T47D (cell line): Measurements from ENCODE around the gene RAB34.

Experiments used
- DNase-seq, 2 experiments: peaks; one replicate each; pipeline versions ENCODE4 v3.0.0 to v3.0.0-alpha.2; 2011 to 2012; ENCODE audit warnings: low read depth in 1 of 2, low spot score in 1 of 2
- JUND ChIP-seq: IDR thresholded peaks from 2 replicates; pipeline ENCODE4 v1.6.1; 2012; ENCODE audit warnings: low read depth
- in situ Hi-C: cut with HindIII; loops from 2 replicates; pipeline ENCODE4 v1.10.0; 2016; ENCODE audit warnings: low sequenced_read_pairs, low pct_unique_long_range_greater_than_20kb

The RAB34 gene

DNA sequence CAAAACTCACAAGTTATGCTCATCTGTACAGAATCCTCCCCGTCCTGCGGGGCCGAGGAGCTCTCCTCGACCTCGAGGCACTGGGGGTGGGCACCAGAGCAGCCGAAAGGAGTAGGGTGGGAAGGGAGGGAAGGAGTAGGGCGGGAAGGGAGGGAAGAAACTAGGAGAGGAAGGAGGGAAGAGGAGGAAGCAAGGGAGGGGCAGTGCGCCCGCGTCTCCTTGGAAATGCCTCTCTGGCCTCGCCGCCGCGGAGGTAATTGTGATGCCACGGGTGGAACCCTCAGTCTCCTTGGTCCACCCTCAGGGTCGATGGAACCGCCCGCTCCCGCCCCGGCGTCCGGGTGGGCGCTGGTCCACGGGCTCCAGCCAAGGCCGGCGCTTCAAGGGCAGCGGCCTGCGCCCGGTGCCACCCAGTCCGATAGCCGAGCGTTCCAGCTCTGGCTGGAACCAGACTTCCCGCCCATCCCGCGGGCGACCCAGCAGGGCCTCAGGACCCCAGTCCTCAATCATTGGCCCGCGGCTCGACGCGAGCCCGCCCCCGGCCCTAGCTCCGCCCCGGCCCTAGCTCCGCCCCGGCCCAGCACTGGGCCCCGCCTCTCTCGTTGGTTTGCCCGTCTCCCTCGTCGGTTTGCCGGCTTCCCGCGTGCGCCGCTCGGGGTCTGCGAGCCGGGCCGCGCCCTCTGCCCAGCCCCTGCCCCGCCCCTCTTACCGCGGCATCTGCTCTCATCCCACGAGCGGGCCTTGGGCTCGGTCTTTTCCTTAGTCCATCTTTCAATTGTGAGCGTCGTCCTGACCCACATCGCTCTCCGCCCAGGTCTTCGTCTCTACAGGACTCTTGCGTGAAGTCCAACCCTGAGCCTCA lies 6.6 kb downstream of the RAB34 start:
- in situ Hi-C loops = no loop called here

GRCh38 chr17:28707339-28707720 lies 10.3 kb downstream of the RAB34 start:
- no peak for TF ChIP-seq JUND
- DNase-seq = no peak
- in situ Hi-C loops = no loop called here

More for the DNA sequence above, 6.6 kb downstream of the RAB34 start:
- peak; percentile 94 to 97 for DNase-seq
- TF ChIP-seq JUND = no peak

- no peak for DNase-seq
- in situ Hi-C loops = no loop called here
- TF ChIP-seq JUND = no peak
Measured at GRCh38 chr17:28706471-28707338, 11.0 kb downstream of the RAB34 start.

- DNase-seq = no peak
- in situ Hi-C loops = no loop called here
- TF ChIP-seq JUND = no peak
Measured at GRCh38 chr17:28705728-28706334, 11.8 kb downstream of the RAB34 start.

DNA sequence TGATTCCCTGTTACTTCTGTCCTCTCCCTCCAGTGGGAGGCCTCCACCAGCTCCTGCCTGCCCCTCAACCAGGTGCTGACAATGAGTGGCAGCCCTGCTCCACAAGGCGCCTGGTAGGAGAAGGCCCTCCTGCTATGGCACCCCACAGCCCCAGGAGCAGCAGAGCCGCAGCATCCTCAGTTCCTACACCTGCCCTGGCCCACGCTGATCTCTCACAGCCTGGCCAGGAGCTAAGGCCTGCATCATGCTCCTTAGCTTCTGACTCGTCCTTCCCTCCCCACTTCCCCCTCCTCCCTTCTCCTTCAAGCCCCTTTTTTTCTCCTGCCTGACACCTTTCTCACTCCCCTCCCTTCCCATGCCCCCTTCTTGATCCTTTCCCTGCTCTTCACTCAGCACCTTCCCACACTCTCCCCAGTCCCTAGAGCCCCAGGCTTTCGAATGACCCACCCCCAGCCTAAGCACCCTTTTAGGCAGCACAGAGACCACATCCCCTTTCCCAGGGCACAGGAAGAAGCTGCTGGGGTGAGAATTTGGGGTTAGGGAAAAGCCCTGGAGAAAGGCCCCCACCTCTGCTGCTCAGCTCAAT lies 12.5 kb downstream of the RAB34 start:
- DNase-seq = no peak
- TF ChIP-seq JUND = no peak
- in situ Hi-C loops = no loop called here

GRCh38 chr17:28704219-28704858 lies 13.3 kb downstream of the RAB34 start:
- no peak for DNase-seq
- no peak for TF ChIP-seq JUND
- in situ Hi-C loops = no loop called here

GRCh38 chr17:28703552-28704218 lies 14.0 kb downstream of the RAB34 start:
- TF ChIP-seq JUND = no peak

GRCh38 chr17:28702752-28703150 lies 14.9 kb downstream of the RAB34 start:
- in situ Hi-C loops = no loop called here
- no peak for DNase-seq
- no peak for TF ChIP-seq JUND

More at GRCh38 chr17:28703552-28704218, 14.0 kb downstream of the RAB34 start:
- no peak for DNase-seq
- in situ Hi-C loops = no loop called here

DNA sequence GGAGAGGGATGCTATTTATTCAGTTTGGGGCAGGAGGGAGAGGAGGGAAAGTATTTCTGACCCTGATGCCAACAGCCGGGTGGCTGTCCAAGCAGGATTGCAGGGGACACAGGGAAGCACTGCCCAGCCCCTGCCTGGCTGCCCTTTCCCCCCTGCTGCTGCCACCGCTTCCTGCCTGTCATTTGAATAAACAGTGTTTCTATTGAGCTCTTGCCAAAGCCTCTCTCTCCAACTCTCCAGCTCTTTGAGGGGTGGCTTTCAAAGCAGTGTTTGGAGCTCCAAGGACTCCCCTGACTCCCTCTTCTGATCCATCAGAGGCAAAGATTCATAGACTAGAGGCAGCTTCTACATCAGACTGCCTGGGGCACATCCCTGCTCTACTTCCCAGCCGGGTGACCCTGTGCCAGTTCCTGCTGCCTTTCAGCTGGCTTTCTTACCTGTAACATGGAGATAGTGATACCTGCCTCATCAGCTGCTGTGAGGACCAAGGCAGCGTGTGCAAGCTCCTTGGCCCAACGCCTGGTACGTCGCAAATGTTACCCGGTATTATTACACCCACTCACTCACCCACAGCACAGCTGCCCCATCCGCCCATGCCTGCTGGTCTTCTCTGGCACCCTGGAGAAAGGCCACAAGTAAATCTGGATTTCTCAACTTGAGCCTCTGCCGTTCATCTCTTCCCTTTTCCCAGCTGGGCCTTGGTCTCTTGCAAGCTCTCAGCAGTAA lies 15.5 kb downstream of the RAB34 start:
- DNase-seq = no peak
- no peak for TF ChIP-seq JUND
- in situ Hi-C loops = no loop called here

GRCh38 chr17:28700830-28701492 lies 16.7 kb downstream of the RAB34 start:
- in situ Hi-C loops = no loop called here
- no peak for TF ChIP-seq JUND
- DNase-seq = no peak
